ENCODE results near the gene BCHE. TPM values are rescaled to one million over a fixed set of nuclear protein-coding genes. Genes with fewer than 3 reads are reported as not detected.
A peak's percentile ranks its signal among the peaks of the same experiment; 100 is the strongest.

BCHE gene
- total and polyA plus RNA-seq, 4 donors, result 1.7 to 47.8 (median 4.3) TPM

DNA sequence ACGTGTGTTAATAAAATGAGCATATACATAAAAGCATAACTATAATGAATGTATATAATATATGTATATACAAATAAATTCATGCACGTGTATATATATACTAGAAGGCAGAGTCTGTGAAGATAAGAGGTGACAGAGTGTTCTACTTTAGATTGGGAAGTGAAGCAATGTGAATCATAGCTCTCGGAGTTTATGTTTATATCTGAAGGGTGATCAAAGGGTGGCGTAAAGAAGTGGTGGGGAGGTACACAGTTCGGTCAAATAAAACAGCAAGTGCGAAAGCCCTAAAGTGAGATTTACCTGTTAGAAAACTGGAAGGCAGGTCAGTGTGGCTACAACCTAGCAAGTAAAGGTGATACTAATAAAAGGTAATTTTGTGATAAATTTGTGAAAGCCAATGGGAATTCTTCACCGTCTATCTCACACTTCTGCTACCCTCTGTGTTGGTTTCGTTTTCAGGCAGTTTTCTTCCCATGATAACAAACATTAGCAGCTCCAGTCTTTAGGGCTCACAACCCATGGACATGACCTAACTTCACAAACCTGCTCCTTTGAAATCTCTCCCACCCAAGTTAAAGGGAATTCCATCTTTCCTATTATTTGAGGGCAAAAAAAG, 46.7 kb upstream of the BCHE start:
- TF ChIP-seq, protein P1, sequence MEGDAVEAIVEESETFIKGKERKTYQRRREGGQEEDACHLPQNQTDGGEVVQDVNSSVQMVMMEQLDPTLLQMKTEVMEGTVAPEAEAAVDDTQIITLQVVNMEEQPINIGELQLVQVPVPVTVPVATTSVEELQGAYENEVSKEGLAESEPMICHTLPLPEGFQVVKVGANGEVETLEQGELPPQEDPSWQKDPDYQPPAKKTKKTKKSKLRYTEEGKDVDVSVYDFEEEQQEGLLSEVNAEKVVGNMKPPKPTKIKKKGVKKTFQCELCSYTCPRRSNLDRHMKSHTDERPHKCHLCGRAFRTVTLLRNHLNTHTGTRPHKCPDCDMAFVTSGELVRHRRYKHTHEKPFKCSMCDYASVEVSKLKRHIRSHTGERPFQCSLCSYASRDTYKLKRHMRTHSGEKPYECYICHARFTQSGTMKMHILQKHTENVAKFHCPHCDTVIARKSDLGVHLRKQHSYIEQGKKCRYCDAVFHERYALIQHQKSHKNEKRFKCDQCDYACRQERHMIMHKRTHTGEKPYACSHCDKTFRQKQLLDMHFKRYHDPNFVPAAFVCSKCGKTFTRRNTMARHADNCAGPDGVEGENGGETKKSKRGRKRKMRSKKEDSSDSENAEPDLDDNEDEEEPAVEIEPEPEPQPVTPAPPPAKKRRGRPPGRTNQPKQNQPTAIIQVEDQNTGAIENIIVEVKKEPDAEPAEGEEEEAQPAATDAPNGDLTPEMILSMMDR (IDR thresholded peaks at IDR 0.05; ENCODE audit: control extremely low read depth, extremely low read depth), result no peak
- WGBS, 2 donors, result 53 to 68% methylated on average over 8 of the region's 8 CpGs
- no peak for ATAC-seq (ENCODE audit: insufficient read depth, low FRiP score)
- no peaks in the 10 kb centered on the region for H3K9me3 ChIP-seq (ENCODE audit: control insufficient read depth in 4 of 4, insufficient read depth in 3 of 4, low read length in 3 of 4)
- H3K4me3 ChIP-seq, result no peak overlapping the region
- no peaks in the 10 kb centered on the region for H3K27me3 ChIP-seq (ENCODE audit: control insufficient read depth in 3 of 3, insufficient read depth in 3 of 3, low read length in 2 of 3)
- H3K9ac ChIP-seq (ENCODE audit: insufficient read depth in 1 of 2, low read length in 2 of 2), result peak overlapping the region; percentile 63 to 90
- DNase-seq, result peak in 2 of 3 donors; percentile 22 to 28
- H3K27ac ChIP-seq (ENCODE audit: low read depth in 1 of 2, low read length in 1 of 2), result no peak overlapping the region
- H3K36me3 ChIP-seq (ENCODE audit: control insufficient read depth in 4 of 4, insufficient read depth in 4 of 4, low read length in 4 of 4), result no peaks in the 10 kb centered on the region
- H3K4me1 ChIP-seq (ENCODE audit: control insufficient read depth in 5 of 5, insufficient read depth in 5 of 5, low read length in 5 of 5), result no peaks in the 10 kb centered on the region

- Histone ChIP-seq H3K4me3 (no peak overlapping the region), H3K27me3 (ENCODE audit: control insufficient read depth in 3 of 3, insufficient read depth in 3 of 3, low read length in 2 of 3) (no peaks in the 10 kb centered on the region), H3K36me3 (ENCODE audit: control insufficient read depth in 4 of 4, insufficient read depth in 4 of 4, low read length in 4 of 4) (no peaks in the 10 kb centered on the region), H3K4me1 (ENCODE audit: control insufficient read depth in 5 of 5, insufficient read depth in 5 of 5, low read length in 5 of 5) (no peaks in the 10 kb centered on the region), H3K9me3 (ENCODE audit: control insufficient read depth in 4 of 4, insufficient read depth in 3 of 4, low read length in 3 of 4) (no peaks in the 10 kb centered on the region), H3K9ac (ENCODE audit: insufficient read depth in 1 of 2, low read length in 2 of 2) (no peak overlapping the region), H3K27ac (ENCODE audit: low read depth in 1 of 2, low read length in 1 of 2) (no peak overlapping the region)
- WGBS, 2 donors, result 95% methylated on average over 2 of the region's 2 CpGs
- DNase-seq (no peak), ATAC-seq (ENCODE audit: insufficient read depth, low FRiP score) (no peak)
- TF ChIP-seq, protein P1 (IDR thresholded peaks at IDR 0.05; ENCODE audit: control extremely low read depth, extremely low read depth), result no peak
These were observed 45.9 kb upstream of the BCHE start for GRCh38 chr3:165883117-165883516.

DNA sequence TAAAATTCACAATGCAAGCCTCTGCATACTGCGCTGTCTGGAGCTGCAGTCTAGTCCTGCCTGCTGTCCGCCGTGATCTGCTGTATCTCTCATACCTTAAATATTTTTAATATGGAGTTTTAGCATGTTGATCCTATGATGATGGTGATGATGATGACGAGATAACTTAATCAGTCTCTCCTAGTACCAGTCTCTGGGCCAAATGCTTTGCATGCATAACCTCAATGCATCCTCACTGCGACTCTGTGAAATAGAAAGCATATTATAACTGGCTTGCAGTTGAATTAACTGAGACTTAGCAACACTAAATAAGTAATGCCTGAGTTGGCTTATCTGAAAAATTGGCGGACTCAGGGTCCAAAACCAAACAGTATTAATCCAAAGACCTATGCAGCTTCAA, 38.4 kb upstream of the BCHE start:
- WGBS, 2 donors, result 89 to 90% methylated on average over 6 of the region's 6 CpGs
- no peak overlapping the region for H3K27ac ChIP-seq (ENCODE audit: low read depth in 1 of 2, low read length in 1 of 2)
- no peak overlapping the region for H3K9ac ChIP-seq (ENCODE audit: insufficient read depth in 1 of 2, low read length in 2 of 2)
- H3K27me3 ChIP-seq (ENCODE audit: control insufficient read depth in 3 of 3, insufficient read depth in 3 of 3, low read length in 2 of 3), result no peaks in the 10 kb centered on the region
- H3K9me3 ChIP-seq (ENCODE audit: control insufficient read depth in 4 of 4, insufficient read depth in 3 of 4, low read length in 3 of 4), result no peaks in the 10 kb centered on the region
- ATAC-seq (ENCODE audit: insufficient read depth, low FRiP score) (no peak), DNase-seq (no peak)
- no peak overlapping the region for H3K4me3 ChIP-seq
- H3K4me1 ChIP-seq (ENCODE audit: control insufficient read depth in 5 of 5, insufficient read depth in 5 of 5, low read length in 5 of 5), result no peaks in the 10 kb centered on the region
- no peaks in the 10 kb centered on the region for H3K36me3 ChIP-seq (ENCODE audit: control insufficient read depth in 4 of 4, insufficient read depth in 4 of 4, low read length in 4 of 4)
- TF ChIP-seq, protein P1 (IDR thresholded peaks at IDR 0.05; ENCODE audit: control extremely low read depth, extremely low read depth), result no peak
